Stimulated activated CD4-positive, alpha-beta T cell treated with anti-CD3 and anti-CD28 coated beads, Interleukin-1b, Interleukin-23, amount 100 ng/mL, for 1 hour (primary cell): ENCODE data around the gene NKD1.

Source experiments
- DNase-seq, 2 donors: peaks; one replicate each; pipeline ENCODE4 v3.0.0-alpha.2; 2020; ENCODE audit warnings: low read depth in 2 of 2

Gene NKD1

GRCh38 chr16:50645563-50646220, 97.5 kb downstream of the NKD1 start:
- DNase-seq = no peak

GRCh38 chr16:50646345-50646744, 98.1 kb downstream of the NKD1 start:
- DNase-seq = no peak

GRCh38 chr16:50651835-50652438, 103.7 kb downstream of the NKD1 start:
- no peak for DNase-seq

GRCh38 chr16:50652836-50653425, 104.7 kb downstream of the NKD1 start:
- no peak for DNase-seq

GRCh38 chr16:50653633-50654519, 105.7 kb downstream of the NKD1 start:
- DNase-seq = no peak

GRCh38 chr16:50655558-50656055, 107.4 kb downstream of the NKD1 start:
- DNase-seq = no peak

GRCh38 chr16:50657241-50657640, 109.0 kb downstream of the NKD1 start:
- DNase-seq = no peak

GRCh38 chr16:50659806-50660205, 111.6 kb downstream of the NKD1 start:
- DNase-seq = no peak

- DNase-seq = no peak
These were observed 114.2 kb downstream of the NKD1 start for GRCh38 chr16:50662306-50662940.

GRCh38 chr16:50664270-50664669, 116.1 kb downstream of the NKD1 start:
- no peak for DNase-seq

GRCh38 chr16:50665128-50665878, 117.1 kb downstream of the NKD1 start:
- peak; percentile 69 to 70 for DNase-seq

GRCh38 chr16:50666658-50667496, 118.7 kb downstream of the NKD1 start:
- DNase-seq = no peak

- no peak for DNase-seq
These were observed 119.5 kb downstream of the NKD1 start for GRCh38 chr16:50667497-50668367.

GRCh38 chr16:50668368-50669008, 120.3 kb downstream of the NKD1 start:
- no peak for DNase-seq

- no peak for DNase-seq
These were observed 121.5 kb downstream of the NKD1 start for GRCh38 chr16:50669741-50670140.

- DNase-seq = no peak
These were observed 122.3 kb downstream of the NKD1 start for GRCh38 chr16:50670476-50670875.

- peak in 1 of 2 donors; percentile 43 for DNase-seq
These were observed 123.6 kb downstream of the NKD1 start for GRCh38 chr16:50671644-50672260.
